ENCODE measurements around the gene S1PR4.

- TF ChIP-seq NR1H2 (CRISPR knock-in tag; IDR thresholded peaks at IDR 0.05; ENCODE audit: borderline replicate concordance, low read depth): no peak
- TF ChIP-seq CTCF (CRISPR knock-in tag; IDR thresholded peaks at IDR 0.05): peak; percentile 46
- TF ChIP-seq CREB1 (IDR thresholded peaks at IDR 0.05): no peak
- no peak for TF ChIP-seq CREB1 (CRISPR knock-in tag; IDR thresholded peaks at IDR 0.05)
These were observed 49.5 kb upstream of the S1PR4 start for GRCh38 chr19:3129112-3129511.

Measured in HepG2 (cell line).